Inflammatory macrophage treated with lipopolysaccharide for 1 hour (primary cell): Measurements from ENCODE around the gene UBALD1.
A peak's percentile ranks its signal among the peaks of the same experiment; 100 is the strongest.

Experiments
- DNase-seq, 2 donors: peaks; one replicate each; pipeline ENCODE4 v3.0.0-alpha.2; 2020 to 2022

UBALD1 gene

GRCh38 chr16:4614571-4615383 lies at the start of gene UBALD1:
Gene UBALD1, minus strand, starts transcription at chr16:4614888. Its CDS starts 91 bp downstream, at chr16:4614797.
- DNase-seq, result peak; percentile 85 to 88

DNA sequence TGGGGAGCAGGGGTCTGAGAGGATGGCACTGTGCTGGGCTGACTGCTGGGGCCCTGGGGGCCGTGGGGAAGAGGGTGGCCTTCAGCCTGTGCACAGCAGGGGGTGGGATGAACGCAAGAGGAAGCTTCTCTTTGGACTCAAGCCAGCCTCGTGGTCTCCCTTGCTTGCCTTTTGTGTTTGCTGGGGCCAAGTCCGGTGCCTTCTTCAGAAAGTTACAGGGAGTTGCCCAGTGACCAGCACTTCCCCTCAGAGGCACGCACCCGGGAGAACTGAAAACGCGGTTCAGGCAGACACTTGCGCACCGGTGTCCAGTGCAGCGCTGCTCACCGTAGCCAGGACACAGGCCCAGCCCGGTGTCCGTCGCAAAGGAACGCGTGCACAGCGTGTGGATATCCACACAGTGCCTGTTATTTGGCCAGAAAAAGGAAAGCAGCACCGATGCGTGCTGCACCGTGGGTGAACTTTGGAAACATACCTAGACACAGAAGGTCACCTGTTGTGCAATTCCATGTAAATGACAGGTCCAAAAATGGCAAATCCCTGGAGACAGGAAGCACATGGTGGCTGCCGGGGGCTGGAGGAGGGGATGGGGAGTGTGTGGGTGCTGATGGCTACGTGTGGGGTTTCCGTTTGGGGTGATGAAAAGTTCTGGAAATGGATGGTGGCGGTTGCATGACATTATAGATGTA lies 49.2 kb upstream of the UBALD1 start:
- peak; percentile 91 to 95 for DNase-seq

GRCh38 chr16:4663465-4663776 lies 48.7 kb upstream of the UBALD1 start:
- no peak for DNase-seq

DNA sequence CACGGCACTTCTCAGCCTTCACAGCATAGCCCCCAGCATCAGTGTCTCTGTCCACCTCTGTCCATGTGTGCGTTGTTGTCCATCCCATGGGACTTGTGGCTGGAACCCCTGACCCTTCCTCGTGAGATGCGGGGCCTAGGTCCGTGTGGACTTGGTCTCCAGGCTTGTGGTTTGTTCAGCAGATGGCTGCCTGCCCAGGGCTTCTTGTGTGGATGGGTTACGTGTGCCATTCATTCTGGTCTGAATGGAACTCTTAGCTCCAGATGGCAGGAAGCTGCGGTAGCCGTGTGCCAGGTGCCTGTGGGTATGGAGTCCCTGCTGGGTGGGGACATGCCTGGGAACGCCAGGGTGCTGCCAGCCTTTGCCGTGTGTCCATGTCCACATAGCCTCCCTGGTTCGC lies 47.0 kb upstream of the UBALD1 start:
- no peak for DNase-seq

- peak; percentile 50 to 68 for DNase-seq
These were observed 45.8 kb upstream of the UBALD1 start for GRCh38 chr16:4660454-4661007.

- no peak for DNase-seq
These were observed 45.0 kb upstream of the UBALD1 start for GRCh38 chr16:4659363-4660353.

- no peak for DNase-seq
These were observed 42.3 kb upstream of the UBALD1 start for GRCh38 chr16:4656695-4657686.

DNA sequence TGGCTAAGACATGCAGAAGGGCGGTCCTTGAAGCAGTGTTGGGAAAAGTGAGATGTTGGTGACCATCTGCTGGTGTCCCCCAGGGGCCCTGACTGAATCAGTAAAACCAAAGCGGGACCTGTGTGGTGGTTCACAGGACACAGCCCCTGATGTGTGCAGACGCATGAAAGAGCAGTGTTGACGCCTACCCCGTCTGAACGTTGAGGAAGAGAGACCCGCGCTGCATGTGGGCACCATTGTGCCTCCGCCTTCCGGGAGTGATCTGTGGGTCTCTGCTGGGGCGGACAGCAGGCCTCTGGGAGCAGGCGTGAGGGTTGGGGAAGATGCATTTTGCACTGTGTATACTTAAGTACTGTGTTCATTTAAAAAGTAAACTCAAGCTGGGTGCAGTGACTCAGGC lies 41.5 kb upstream of the UBALD1 start:
- DNase-seq, result no peak

DNA sequence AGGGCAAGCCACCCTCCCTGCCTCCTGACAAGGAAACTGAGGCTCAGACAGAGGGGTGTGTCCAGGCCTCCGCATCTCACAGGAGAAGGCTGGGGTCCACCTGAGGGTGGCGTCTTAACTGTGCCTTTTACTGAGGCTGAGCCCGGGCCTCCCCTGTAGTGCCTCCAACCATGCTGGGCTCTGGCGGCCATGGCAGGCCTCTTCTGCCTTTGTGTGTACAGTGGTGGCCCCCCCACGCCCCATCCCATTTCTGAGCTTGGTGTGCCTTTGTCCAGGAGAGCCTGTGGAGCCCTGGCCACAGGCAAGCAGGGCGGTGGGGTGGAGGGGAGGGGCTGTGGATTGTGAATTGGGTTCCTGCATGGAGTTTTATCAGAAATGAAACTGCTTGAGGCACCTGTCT lies 41.1 kb upstream of the UBALD1 start:
- no peak for DNase-seq

GRCh38 chr16:4654964-4655590 lies 40.4 kb upstream of the UBALD1 start:
- DNase-seq, result no peak

- no peak for DNase-seq
These were observed 39.6 kb upstream of the UBALD1 start for GRCh38 chr16:4654011-4654963.

DNA sequence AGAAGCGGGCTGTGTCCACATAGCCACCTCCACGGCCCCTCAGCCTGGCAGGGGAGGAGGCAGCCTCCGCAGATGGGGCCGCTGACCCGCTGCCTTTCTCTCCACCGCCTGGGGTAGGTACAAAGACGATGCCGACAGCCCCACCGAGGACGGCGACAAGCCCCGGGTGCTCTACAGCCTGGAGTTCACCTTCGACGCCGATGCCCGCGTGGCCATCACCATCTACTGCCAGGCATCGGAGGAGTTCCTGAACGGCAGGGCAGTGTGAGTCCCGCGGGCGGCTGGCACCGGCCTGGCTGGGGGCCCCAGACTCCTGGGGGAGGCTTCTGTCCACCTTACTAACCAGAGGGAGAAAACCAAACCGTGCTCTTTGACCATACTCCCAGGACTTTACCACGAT lies 37.9 kb upstream of the UBALD1 start:
- DNase-seq, result no peak

DNA sequence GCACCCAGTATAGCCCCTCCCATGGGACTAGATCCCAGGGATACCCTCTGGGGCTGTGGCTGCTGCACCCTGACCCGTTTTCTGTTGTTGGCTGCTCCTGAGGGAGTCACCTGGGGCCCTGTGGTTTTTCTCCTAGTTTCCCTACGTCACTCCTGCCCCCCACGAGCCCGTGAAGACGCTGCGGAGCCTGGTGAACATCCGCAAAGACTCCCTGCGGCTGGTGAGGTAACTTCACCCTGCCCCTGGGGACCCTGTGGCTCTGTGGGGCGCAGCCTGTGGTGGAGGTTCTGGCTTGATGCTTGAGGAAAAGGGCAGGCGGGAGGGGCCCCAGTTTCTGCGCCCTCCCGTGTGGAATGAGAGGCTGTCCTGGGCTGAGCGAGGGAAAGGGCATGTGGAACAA lies 37.1 kb upstream of the UBALD1 start:
- no peak for DNase-seq

DNA sequence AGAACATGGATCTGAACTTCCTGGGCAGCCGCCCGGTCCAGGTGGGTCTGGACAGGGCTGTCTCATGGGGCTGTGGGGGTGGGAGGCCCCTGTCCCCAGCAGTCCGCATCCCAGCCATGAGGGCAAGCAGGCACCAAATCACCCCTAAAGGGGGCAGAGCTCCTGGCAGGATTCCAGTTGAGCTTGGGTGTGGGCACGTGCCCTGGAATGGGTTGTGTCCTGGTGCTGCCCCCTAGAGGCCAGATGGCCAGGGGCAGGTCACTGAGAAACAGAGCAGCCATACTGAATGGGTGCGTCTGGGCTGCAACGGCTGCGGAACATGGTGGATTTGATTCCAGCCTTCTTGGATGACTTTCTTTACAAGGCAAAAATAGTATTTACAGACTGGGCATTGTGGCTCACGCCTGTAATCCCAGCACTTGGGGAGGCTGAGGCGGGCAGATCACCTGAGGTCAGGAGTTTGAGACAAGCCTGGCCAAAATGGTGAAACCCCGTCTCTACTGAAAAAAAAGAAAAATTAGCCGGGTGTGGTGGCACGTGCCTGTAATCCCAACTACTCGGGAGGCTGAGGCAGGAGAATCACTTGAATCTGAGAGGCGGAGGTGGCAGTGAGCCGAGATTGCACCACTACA lies 35.9 kb upstream of the UBALD1 start:
- DNase-seq, result peak; percentile 56 to 80

- DNase-seq, result no peak
These were observed 35.2 kb upstream of the UBALD1 start for GRCh38 chr16:4649744-4650442.

- no peak for DNase-seq
These were observed 34.2 kb upstream of the UBALD1 start for GRCh38 chr16:4648917-4649316.

- DNase-seq, result no peak
These were observed 32.9 kb upstream of the UBALD1 start for GRCh38 chr16:4647644-4647980.

DNA sequence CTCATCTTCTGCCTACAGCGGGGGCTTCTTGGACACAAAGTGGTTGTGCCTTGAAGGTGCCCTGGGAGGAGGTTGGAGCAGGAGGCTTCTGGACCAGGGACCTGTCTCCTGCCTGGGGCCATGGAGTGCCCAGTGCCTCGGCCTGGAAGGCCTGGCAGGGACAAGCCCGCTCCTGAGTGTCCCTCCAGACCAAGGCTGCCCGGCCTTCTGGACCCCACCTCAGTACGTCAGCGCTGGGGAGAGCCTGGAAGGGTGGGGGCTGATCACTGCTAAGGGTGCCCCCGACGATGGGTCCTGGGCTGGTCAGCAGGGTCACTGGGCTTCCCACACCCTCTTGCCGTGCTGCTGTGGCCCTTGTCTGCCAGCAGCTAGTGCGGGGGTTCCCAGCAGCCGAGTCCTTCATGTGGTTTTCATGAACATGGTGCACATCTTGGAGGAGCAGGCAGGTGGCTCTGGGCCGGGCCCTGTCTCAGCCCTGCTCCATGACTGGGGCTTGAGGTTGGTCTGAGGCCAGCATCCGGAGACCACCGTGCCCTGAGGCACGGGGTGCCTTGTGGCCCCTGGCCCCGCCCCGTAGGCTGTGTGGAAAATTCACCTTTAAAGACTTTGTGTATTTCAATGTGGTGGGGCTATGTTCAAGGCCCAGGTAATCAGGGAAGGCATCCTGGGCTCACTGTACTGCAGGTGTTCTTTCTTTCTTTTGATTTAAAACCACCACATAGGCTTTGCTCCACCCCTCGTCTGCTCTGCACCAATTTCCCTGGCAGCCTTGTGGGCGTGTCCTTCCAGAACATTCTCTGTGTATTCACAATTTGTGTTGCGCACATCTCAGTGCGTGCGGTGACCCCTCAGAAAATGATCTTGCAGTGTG lies 32.3 kb upstream of the UBALD1 start:
- DNase-seq, result no peak
